MM.1S (cell line): Measurements from ENCODE around the gene POU5F1.

Experiments
- EZH2 ChIP-seq: fragments of 300-600 bp; sonication (generic); optimal IDR thresholded peaks from 2 replicates; pipeline ENCODE3; 2017; ENCODE audit warnings: low read depth, mild to moderate bottlenecking, antibody characterized with exemption, low read length, mixed read lengths
- EZH2phosphoT487 ChIP-seq: fragments of 300-600 bp; sonication (generic); IDR thresholded peaks from 2 replicates; pipeline ENCODE4 v1.6.1; 2018; ENCODE audit warnings: antibody characterized with exemption, low read length
- TF ChIP-seq, protein P1 (sequence below): fragments of 300-600 bp; sonication (generic); IDR thresholded peaks from 2 replicates; pipeline ENCODE4 v1.5.1; 2016; ENCODE audit warnings: antibody characterized with exemption, low read length, mixed read lengths

DNA sequence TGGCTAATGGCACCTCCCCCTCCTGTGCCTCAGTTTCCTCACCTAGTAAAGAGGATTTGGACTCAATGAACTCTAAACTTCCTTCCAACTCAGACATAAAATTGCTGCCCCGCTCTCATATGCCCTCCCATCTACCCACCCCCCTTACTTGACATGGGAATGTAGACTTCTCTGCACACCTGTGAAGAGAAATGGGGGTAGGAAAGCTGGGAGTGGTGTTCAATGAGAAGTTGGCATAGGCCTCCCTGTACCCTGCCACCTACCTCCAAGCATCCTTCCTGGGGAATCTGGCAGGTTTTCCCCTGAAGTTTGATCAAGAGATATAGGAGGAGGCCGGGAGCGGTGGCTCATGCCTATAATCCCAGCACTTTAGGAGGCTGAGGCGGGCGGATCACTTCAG is 3.9 kb upstream of the POU5F1 start:
- TF ChIP-seq, protein P1, sequence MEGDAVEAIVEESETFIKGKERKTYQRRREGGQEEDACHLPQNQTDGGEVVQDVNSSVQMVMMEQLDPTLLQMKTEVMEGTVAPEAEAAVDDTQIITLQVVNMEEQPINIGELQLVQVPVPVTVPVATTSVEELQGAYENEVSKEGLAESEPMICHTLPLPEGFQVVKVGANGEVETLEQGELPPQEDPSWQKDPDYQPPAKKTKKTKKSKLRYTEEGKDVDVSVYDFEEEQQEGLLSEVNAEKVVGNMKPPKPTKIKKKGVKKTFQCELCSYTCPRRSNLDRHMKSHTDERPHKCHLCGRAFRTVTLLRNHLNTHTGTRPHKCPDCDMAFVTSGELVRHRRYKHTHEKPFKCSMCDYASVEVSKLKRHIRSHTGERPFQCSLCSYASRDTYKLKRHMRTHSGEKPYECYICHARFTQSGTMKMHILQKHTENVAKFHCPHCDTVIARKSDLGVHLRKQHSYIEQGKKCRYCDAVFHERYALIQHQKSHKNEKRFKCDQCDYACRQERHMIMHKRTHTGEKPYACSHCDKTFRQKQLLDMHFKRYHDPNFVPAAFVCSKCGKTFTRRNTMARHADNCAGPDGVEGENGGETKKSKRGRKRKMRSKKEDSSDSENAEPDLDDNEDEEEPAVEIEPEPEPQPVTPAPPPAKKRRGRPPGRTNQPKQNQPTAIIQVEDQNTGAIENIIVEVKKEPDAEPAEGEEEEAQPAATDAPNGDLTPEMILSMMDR, result no peak
- TF ChIP-seq EZH2, result no peak
- no peak for TF ChIP-seq EZH2phosphoT487
